NCI-H2081 (cell line): Measurements from ENCODE around the gene PPP1R14C.

Experiments used
- DNase-seq, 2 experiments: peaks; one replicate each; lab custom pipeline; 2025; lab: John Stamatoyannopoulos, UW

PPP1R14C gene

DNA sequence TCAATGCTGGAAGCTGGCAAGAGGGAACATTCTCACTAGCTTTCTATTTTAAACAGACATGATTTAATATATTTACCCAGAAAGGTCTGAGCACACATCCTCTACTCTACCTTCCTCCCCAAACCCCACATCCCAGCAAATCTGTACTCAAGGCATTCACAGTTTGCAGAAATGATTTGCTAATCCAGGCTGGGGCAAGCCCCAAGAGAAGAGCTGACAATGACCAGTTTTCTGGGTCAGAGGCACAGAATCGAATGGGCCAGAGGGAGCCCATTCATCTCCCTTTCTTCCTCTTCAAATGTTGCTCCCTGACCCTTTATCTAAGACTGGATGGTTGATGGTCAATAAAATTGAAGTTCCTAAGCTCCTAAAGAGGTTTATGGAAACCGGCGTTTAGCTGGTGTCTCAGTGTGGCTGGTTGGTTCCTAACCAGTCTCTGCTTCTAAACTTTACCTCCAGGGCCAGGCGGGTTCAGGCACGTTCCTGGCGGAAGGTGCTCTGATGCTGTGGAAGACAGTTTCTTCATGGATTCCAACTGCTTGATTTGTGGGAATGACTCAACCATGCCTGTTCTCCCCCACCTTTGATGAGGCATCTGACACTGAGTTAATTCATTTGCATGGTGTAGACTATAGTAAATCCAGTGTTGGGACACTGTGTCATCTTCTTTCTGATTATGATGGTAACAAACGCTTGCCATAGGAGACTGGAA is 129.6 kb downstream of the PPP1R14C start:
- DNase-seq: no peak

DNA sequence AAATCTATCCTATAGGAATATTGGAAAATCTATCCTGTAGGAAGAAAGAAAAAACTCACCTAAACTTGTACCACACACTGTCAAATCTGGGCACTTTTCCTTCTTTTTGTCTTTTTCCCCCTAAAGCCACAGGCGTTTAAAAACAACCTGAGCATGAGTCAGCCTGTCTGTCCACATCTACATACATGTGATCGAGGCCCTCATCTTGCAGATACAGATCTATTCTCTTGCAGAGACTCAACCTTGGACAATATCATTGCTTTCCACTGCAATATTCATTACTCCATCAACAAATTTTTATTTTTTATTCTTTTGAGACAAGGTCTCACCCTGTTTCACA is 130.1 kb downstream of the PPP1R14C start:
- no peak for DNase-seq

DNA sequence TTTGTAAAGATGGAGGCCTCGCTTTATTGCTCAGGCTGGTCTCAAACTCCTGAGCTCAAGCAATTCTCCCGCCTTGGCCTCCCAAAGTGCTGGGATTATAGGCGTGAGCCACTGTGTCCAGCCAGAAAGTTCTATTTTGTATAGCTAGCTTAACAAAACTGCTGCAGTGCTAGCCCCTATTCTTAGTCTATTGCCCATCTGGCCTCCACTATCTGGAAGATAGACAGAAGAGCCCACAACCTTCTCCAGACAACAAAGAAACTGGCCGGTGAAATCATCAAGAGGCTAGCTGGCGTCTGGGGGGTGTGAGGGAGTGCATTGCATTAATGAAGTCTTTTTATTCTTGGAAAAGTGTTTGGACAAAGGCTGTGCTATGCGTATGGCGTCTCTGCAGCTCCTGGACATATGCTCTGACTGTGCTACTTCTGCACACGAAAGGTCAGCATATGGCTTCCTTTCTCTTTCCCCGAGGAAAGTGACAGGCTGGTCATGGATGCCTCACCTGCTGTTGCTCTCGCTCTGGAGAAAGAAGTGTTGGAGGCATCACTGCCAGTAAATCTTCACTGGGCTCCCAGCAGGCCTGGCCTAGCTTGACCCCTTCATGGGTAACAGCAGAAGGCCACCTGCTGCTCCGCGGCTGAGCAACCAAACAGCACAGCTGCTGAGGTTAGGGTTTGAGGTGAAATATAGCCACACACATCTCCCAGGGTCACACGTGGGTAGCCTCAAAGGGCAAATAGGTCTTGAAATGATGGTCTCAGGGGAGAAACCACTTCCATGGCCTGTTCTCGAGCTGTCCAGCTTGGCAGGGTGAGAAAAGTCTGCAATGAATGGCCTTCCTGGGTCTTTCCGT is 130.8 kb downstream of the PPP1R14C start:
- DNase-seq: no peak

DNA sequence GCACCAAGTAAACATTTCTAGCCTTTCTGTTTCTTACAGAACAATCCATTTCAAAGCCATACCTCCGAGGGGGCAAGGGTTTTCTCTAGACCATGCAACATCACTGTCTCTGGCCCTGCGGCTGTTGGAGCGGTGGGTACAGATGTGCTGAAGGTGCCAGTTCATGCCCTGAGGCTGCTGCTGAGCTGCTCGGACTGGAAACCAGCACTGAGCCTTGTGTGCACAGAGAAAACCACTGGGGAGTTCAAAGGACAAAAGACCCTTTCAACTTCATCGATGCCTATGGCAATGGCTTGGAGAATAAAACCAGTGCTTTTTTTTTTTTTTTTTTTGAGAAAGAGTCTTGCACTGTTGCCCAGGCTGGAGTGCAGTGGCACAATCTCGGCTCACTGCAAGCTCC is 132.6 kb downstream of the PPP1R14C start:
- no peak for DNase-seq

DNA sequence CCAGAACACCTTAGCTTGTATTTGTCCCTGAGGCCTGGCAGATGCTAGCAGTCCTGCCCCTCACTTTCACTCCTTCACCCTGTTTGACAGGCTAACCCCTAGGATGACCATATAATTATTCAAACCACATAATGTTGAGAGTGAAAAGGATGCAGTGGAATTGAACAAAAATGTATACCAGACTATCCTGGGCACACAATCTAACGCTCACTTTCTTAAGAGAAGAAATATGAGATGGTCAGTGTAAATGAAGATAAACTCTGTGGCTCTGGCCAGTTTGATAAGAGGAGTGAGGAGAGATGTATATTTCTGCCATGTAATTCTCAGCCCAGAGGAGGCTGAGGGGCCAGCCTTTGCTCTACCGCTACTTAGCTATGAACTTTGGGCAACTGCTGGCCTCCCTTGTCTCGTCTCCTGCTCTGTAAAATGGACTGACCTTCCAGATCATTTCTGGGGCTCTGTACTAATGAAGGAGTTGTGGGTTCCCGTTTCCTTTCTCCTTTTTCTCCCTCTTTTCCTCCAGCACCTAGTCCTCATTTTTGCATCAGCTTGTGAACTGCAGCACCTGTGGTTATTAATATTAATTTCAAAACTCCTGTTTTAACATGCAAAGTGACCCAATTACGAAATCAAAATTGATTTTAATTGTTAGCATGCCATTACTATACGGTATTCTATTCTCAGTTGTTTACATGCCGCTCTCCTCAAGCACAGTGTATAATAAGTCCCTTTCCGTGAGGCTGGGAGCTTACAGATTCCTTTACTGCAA is 133.5 kb downstream of the PPP1R14C start:
- no peak for DNase-seq

DNA sequence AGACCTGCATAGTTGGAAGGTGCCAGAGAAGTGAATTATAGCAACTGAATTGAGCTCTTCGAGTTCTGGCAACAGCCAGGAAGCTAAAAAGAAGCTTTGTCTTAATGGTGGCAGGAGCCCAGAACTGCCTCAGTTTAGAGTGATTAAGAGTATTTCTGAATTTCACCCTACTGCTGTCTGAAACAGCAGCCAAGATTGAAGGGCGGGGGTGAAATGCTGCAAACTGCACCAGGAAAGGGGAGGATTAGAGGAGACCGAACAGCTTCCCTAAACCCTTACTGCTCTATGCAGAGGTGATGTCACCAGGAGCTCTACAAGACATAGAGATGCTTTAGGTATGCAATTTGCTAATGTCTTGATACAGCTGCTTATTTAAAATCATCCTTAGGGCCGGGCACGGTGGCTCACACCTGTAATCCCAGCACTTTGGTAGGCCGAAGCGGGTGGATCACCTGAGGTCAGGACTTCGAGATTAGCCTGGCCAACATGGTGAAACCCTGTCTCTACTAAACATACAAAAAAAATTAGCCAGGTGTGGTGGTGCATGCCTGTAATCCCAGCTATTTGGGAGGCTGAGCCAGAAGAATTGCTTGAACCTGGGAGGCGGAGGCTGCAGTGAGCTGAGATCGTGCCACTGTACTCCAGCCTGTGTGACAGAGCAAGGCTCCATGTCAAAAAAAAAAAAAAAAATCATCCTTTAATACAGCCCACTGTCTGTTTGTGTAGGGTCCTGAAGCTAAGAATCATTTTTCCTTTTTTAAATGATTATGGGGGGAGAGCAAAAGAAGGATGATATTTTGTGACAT is 134.3 kb downstream of the PPP1R14C start:
- no peak for DNase-seq

DNA sequence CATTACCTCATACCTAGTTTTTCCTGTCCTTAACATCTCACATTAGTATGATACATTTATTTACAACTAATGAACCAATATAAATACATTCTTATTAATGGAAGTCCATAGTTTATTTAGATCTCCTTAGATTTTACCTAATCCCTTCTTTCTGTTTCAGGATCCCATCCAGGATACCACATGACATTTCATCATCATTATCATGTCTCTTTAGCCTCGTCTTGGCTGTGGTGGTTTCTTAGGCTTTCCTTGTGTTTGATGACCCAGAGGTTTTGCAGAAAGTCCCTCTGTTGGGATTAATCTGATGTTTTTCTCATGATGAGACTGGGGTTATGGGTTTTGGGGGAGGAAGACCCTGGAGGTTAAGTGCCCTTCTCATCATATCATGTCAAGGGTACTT is 136.7 kb downstream of the PPP1R14C start:
- no peak for DNase-seq

DNA sequence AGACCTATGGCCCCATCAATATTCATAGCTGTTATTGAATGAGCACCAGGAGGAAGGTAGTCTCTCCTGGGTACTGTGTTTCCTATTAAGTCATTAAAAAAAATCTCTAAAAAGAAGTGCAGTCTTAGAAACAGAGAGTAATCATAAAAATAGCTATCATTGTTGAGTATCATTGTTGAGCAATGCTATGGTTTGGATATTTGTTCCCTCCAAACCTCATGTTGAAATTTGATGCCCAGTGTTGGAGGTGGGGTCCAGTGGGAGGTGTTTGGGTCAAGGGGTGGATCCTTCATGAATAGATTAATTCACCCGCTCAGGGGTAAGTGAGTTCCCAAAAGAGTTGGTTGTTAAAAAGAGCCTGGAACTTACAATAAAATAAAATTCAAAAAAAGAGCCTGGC is 137.9 kb downstream of the PPP1R14C start:
- no peak for DNase-seq

DNA sequence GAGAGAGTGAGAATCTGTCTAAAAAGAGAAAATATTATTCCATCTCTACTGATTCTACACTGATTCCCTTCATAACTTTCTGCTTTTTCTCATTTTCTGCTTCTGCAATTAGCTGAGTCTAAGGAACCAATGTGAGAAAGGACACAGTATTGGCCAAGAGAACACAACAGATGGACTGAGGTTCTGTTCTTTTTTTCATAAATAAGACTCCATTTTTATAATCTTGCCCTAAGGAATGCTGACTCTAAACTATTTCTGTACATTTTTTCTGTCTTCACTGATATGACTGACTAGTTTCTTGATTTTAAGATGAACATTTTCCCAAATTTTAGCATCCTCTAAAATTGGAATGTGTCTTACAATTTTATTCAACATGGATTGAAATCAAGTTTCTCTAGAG is 138.9 kb downstream of the PPP1R14C start:
- no peak for DNase-seq

DNA sequence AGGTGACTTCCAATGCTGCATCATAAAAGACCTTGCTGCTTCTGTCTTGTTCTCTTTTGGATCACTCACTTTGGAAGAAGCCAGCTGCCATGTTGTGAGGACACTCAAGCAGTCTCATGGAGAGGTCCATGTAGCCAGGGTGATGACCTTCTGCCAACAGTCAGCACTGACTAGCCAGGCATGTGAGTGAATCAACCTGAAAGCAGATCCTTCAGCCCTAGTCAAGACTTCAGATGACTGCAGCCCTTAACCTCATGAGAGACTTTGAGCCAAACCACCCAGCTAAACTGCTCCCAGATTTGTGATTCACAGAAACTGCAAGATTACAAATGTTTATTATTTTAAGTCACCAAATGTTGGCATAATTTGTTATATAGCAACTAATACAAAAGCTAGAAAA is 140.0 kb downstream of the PPP1R14C start:
- no peak for DNase-seq

DNA sequence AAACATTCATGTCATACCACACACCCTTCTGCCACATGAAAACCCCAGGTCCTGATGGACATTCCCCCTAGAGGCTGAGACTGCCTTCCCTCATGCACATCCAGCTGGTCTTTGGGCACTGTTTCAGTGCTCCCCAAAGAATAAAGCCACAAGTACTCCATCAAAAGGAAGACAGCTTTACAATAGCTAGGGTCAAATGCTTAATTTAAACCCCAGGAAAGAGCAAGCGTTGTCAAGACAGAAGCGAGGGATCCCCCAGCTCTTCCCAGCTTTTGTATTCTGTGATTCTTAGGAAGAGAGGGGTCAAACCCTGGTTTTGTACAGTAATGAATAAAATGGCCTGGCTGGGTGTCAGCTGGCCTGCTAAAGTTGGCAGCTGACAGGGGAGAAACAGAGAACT is 143.6 kb downstream of the PPP1R14C start:
- no peak for DNase-seq

DNA sequence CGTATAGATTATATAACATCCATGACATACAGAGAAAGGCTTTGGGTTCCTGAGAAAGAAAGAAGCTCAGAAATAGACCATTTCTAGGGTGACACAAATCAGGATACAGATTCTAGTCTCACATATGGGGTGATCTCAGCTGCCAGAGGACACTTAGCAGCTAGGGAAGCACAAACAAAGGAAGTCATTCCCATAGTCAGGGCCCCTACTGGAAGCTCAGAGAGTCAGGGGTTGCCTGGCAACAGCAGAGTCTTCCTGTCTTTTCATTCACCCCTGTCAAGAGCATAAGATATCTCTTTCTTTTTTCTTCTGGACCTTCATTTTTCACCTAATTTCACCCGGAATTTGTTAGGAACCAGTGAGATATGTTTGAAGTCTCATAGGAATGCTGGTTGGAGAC is 144.1 kb downstream of the PPP1R14C start:
- DNase-seq: no peak

DNA sequence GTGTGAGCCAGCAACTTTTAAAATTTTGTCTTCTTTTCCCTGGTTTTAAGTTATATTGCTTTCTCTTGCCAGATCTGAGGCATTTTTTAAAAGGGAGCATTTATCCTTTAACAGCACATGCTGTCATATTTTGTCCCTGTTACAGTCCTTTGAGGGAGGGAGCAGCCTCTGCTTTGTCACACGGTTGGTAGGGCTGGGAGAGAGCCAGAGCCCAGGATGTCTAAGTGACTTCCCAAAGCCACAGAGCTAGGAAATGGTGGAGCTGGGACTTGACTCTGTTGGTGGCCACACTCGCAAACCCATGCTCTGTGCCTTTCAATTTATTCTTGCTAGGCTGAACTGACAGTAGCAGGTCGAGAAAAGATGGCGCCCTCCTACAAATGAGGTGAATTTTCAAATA is 145.6 kb downstream of the PPP1R14C start:
- DNase-seq: no peak

DNA sequence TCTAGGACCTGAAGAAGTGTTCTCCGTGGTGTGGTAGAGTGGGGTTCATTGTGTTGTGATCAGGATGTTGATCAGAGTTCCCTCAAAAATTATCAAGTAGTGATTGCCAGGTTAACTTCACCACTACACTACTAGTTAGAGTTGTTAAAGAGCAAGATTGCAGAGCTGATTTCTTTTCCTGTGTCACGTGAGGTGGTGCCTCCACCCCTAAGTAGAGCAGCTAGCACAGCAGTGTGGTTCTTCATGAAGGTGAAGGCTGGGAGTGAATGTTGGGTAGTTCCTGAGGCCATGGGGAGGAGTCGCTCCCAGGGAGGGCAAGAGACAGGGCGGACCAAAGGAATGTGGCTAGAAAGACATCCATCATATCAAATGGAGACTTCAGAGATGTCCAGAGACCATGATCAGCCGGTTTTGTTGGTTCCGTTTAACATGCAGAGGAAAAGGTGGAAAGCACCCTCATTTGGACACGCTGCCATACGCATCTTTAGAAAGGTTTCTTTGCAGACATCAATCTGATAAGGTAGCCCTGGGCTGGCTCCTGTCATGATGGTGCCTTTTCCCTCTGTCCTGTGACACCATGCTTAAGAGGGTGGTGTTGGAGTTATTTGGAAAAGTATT is 146.7 kb downstream of the PPP1R14C start:
- no peak for DNase-seq

DNA sequence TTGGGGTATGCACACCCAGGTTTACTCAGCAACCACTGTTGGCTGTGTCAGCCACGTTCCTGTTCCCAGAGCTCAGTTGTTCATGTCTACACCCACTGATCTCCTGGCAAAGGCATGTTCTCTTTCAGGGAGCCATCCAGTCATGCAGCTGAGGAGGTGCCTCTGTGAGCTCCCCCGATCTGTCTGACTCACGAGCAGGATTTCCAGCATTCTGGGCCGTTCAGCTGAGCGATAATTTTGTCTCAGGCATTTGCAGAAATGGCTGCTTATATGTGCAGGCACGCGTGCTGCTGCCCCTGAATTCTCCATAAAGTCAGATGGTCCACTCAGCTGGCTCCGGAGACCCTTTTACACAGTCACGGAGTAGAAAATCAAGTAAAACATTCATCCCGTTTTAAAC is 147.6 kb downstream of the PPP1R14C start:
- DNase-seq: no peak

DNA sequence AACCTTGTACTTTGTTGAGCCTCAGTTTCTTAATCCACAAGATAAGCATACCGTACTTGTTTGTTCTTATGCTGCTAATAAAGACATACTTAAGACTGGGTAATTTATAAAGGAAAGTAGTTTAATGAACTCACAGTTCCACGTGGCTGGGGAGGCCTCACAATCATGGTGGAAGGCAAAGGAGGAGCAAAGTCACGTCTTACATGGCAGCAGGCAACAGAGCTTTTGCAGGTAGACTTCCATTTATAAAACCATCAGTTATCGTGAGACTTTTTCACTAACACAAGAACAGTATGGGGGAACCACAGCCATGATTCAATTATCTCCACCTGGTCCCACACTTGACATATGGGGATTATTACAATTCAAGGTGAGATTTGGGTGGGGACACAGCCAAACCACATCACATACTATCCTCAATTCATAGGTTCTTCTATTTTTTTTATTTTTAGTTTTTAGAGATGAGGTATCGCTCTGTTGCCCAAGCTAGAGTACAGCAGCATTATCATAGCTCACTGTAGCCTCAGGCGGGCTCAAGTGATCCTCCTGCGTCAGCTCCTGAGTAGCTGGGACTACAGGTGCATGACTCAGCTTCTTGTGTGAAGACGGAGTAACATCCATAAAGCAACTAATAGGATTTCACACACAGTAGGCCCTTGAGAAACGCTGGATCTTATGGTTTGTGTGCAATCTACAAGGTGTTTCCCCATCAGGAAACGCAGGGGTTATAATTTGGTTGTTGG is 149.3 kb downstream of the PPP1R14C start:
- no peak for DNase-seq

DNA sequence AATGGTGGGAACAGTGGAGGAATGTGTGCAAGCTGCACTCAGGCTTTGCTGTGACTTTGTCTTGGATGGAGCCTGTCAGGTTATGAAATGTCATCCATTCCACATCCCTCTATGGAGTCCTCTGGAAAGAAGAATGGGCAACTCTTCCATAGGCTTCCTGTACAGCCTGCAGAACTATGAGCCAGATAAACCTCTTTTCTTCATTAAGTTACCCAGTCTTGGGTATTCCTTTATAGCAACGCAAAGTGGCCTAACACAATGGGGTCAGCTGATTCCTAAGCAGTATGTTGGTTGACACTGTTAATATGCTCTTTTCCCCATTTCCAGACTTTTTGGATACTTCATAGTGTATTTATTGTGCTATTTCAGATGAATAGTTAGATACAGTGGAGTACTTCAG is 150.2 kb downstream of the PPP1R14C start:
- no peak for DNase-seq

DNA sequence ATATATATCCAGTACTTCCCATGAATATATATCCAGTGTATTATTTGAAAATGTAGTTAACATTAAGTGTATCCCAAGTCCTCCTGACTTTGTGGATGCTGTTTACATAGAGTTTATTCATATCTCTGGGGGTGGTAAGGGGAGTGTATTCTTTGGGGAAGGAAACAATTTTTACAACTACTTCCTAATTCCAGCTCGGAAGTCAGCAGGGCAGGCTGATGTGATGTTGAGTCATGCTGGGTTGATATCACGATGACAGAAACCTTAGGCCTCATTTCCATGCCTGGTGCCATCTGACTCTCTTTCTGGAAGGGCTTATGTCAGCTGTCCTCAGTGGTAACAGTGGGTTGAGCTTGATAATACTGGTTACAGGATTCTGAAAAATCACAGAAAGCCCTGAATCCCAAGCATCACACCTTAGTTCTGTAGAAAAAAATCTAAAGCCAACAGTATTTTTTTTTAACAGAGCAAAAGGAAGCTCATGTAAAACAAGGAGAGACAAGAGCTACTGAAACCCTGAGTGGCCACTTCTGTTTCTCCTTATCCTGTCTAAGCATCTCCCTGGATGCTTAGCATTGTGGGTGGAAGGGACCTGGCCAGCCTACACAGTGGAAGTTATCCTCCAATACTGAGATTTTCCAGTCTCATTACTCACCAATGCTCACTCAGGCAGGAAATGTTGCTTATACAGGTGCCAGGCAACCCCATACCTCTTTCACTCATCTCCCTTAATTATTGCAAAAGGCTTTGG is 150.8 kb downstream of the PPP1R14C start:
- no peak for DNase-seq

DNA sequence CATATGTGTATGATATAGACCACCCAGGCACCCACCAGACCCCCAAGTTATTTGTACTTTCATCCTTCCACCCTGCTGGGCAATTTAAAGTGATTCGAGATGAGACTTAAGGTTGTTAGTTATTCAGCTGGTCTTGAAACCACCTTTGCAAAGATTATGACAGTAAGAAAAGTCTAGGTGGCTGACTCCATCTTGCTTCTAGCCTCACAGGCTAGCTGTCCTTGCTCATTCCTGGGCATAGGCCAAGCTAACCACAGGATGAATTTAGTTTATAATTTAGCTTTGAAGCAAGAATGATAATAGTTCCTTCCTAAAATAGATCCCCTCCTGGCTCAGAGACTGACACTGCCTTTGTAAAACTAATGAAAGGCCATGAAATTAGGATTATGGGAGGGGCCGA is 154.0 kb downstream of the PPP1R14C start:
- no peak for DNase-seq

DNA sequence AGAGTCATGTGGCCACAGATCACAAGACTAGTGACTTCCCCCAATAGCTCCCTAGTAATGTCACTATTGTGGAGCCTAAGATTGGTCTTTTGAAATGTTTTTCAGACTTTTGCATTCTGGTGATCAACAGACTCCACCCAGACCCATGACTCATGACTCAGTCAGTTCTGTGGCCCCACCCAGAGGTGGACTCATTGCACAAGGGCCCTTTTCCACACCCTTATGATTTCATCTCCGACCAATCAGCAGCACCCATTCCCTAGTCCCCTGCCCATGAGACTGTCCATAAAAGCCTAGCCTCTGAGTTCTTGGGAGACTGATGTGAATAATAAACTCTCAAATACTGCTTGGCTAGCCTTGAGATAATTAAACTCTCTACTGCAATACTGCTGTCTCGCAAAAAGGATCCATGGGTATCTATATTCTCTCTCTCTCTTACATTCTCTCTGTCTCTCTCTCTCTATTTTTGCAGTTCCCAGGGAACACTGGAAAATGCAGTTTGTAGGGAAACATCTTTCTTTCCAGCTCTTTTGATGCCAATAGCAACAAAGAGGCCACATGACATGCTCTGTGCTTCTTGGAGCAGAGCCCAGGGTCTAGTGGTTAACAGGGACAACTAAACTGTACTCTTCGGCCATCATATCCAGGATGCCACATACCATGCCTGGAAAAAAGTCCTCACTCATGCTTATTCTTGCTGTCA is 154.6 kb downstream of the PPP1R14C start:
- no peak for DNase-seq
